Prostate gland (tissue), 2 donors: Measurements from ENCODE around the gene CEP41.

Source experiments
- POLR2A ChIP-seq: fragments of 450-650 bp; IDR thresholded peaks from one replicate; pipeline ENCODE4 v1.6.1; 2016; ENCODE audit warnings: antibody characterized with exemption, mild to moderate bottlenecking
- TF ChIP-seq, protein P1 (sequence below), 4 experiments: fragments of 200-600 bp in 2 of 4; fragments of 450-650 bp in 2 of 4; sonication (generic) in 2 of 4; IDR thresholded peaks; 1 replicate in 3 of 4; 2 replicates in 1 of 4; pipeline ENCODE4 v1.5.1; 2016 to 2019; ENCODE audit warnings: antibody characterized with exemption in 4 of 4, mild to moderate bottlenecking in 2 of 4, moderate library complexity in 2 of 4

DNA sequence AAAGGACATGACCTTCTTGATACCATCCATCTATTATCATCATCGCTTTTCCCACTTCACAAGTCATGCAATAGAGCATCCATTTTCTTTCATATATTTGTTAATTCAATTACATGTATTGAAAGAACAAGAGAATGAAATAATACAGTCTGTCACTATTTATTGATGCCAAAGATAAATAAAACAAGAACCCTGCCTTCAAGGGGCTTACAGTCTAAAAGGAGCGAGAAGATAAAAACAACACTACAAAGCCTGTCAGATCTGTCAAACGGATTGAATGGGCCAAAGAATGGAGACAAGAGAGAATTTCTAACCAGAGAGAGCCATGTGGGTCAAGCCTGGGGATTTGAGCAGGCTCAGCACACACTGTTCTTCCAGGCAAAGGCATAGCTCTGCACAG lies 80.3 kb downstream of the CEP41 start:
- TF ChIP-seq, protein P1, sequence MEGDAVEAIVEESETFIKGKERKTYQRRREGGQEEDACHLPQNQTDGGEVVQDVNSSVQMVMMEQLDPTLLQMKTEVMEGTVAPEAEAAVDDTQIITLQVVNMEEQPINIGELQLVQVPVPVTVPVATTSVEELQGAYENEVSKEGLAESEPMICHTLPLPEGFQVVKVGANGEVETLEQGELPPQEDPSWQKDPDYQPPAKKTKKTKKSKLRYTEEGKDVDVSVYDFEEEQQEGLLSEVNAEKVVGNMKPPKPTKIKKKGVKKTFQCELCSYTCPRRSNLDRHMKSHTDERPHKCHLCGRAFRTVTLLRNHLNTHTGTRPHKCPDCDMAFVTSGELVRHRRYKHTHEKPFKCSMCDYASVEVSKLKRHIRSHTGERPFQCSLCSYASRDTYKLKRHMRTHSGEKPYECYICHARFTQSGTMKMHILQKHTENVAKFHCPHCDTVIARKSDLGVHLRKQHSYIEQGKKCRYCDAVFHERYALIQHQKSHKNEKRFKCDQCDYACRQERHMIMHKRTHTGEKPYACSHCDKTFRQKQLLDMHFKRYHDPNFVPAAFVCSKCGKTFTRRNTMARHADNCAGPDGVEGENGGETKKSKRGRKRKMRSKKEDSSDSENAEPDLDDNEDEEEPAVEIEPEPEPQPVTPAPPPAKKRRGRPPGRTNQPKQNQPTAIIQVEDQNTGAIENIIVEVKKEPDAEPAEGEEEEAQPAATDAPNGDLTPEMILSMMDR (IDR thresholded peaks at IDR 0.05) = no peak
- no peak for TF ChIP-seq POLR2A
